Measurements from ENCODE around the gene VPS4A.

VPS4A gene

GRCh38 chr16:69368866-69369265 is 57.7 kb downstream of the VPS4A start:
- no peak for DNase-seq

GRCh38 chr16:69371564-69371963 is 60.4 kb downstream of the VPS4A start:
- no peak for DNase-seq

- DNase-seq, result no peak
Measured at GRCh38 chr16:69373019-69373418, 61.9 kb downstream of the VPS4A start.
